ENCODE results near the gene NEK3.
"Not testable (repeated sequence)": the region's sequence is repeated elsewhere in the genome, so short reads cannot be mapped to it uniquely, and the experiment has no call there.

NEK3 gene, protein sequence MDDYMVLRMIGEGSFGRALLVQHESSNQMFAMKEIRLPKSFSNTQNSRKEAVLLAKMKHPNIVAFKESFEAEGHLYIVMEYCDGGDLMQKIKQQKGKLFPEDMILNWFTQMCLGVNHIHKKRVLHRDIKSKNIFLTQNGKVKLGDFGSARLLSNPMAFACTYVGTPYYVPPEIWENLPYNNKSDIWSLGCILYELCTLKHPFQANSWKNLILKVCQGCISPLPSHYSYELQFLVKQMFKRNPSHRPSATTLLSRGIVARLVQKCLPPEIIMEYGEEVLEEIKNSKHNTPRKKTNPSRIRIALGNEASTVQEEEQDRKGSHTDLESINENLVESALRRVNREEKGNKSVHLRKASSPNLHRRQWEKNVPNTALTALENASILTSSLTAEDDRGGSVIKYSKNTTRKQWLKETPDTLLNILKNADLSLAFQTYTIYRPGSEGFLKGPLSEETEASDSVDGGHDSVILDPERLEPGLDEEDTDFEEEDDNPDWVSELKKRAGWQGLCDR

DNA sequence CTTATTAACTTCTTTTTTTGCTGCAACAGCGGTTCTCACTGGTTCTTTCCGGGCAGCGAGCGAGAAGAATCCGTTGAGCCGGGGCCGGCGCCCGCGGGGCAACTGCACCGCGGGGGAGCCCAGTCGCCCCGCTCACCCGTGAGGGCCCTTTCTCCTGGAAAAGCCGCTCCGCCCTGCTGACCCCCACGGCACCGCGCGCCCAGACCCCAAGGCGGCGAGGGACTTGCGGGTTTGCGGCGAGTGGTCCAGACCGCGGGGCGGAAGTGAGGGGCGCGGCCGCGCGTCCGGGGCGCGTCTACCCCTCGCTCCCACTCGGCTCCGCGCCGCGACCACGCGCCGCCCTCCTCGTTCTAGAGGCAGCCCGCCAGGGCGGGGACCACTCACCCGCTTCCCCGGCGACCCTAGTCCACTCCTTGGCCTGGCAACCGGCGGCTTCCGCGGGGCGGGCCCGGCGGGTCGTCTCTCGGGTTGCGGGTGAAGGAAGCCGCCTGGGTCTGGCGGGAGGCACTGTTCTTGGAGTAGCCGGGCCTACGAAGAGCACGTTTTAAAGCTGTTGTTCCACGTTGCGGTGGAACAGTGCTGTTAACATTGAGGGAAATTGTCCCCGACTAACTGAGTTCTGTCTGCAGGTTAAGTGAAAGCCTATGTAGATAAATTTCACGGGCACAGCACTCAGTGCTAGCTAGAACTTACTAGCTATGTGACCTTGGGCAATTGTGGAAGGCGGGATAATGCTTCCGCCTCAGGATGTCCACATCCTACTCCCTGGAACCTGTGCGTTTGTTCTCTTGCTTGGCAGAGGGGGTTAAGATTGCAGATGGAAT, at the start of gene NEK3:
Gene NEK3, minus strand, starts transcription at position 439 of the 824 bp plus-strand sequence. CDS start 3,406 bp downstream, outside the sequence.
- peak within 1 kb of the TSS; percentile 72 for H2AFZ ChIP-seq (ENCODE audit: low read length)

DNA sequence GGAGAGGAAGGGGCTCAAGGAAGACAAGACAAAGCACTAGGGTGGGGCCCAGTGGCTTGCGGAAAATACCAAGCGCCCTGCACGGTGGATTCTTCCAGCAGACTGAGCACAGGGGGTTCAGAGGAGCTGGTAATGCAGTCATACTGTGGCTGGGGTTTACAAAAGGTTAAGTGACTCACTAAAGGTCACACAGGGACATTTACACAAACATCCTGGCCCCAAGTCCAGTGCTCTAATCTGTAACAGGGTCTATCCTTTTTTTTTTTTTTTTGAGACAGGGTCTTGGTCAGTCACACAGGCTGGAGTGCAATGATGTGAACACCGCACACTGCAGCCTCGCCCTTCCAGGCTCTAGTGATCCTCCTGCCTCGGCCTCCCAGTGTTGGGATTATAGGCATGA, 49.0 kb upstream of the NEK3 start:
- not testable (repeated sequence) for H3K4me2 ChIP-seq (ENCODE audit: low read depth, low read length); H3K9me2 ChIP-seq (replicated peaks; ENCODE audit: insufficient read depth, low read length); H3F3A ChIP-seq (ENCODE audit: insufficient read depth, low read length); H3K79me2 ChIP-seq (ENCODE audit: low read length); H4K20me1 ChIP-seq (ENCODE audit: insufficient read depth, low read length); H3K4me1 ChIP-seq (ENCODE audit: low read length); DNase-seq; H3K27ac ChIP-seq (ENCODE audit: low read length); H3K9me3 ChIP-seq (replicated peaks; ENCODE audit: insufficient read depth, low read length); H3K36me3 ChIP-seq (replicated peaks; ENCODE audit: insufficient read depth, low read length); H3K9ac ChIP-seq (ENCODE audit: low read length); H3K27me3 ChIP-seq (replicated peaks; ENCODE audit: insufficient read depth, low read length); H2AFZ ChIP-seq (ENCODE audit: low read length); H3K4me3 ChIP-seq (ENCODE audit: low read length)

More for the DNA sequence above, at the start of gene NEK3:
- no peaks in the 10 kb centered on the region for H3K79me2 ChIP-seq (ENCODE audit: low read length)
- H3K36me3 ChIP-seq (replicated peaks; ENCODE audit: insufficient read depth, low read length): no peaks in the 10 kb centered on the region
- H3K27ac ChIP-seq (ENCODE audit: low read length): no peak within 1 kb of the TSS
- H4K20me1 ChIP-seq (ENCODE audit: insufficient read depth, low read length): no peaks in the 10 kb centered on the region
- H3K4me2 ChIP-seq (ENCODE audit: low read depth, low read length): peak within 1 kb of the TSS; percentile 50
- H3F3A ChIP-seq (ENCODE audit: insufficient read depth, low read length): no peaks in the 10 kb centered on the region
- no peaks in the 10 kb centered on the region for H3K27me3 ChIP-seq (replicated peaks; ENCODE audit: insufficient read depth, low read length)
- H3K9me3 ChIP-seq (replicated peaks; ENCODE audit: insufficient read depth, low read length): no peaks in the 10 kb centered on the region
- peak within 1 kb of the TSS; percentile 71 for H3K4me3 ChIP-seq (ENCODE audit: low read length)
- peak within 1 kb of the TSS; percentile 56 for H3K9ac ChIP-seq (ENCODE audit: low read length)
- no peaks in the 10 kb centered on the region for H3K9me2 ChIP-seq (replicated peaks; ENCODE audit: insufficient read depth, low read length)
- DNase-seq: peak; percentile 34
- H3K4me1 ChIP-seq (ENCODE audit: low read length): 0 out of 2 replicates have a peak, but pooled peaks cover 4% of the 10 kb centered on the region
- TF ChIP-seq CTCF (IDR thresholded peaks at IDR 0.05; ENCODE audit: low read length) (no peak), EZH2 (optimal IDR thresholded peaks at IDR 0.05; ENCODE audit: low read depth, low read length) (no peak), EZH2phosphoT487 (IDR thresholded peaks at IDR 0.05; ENCODE audit: low read length) (no peak)

DNA sequence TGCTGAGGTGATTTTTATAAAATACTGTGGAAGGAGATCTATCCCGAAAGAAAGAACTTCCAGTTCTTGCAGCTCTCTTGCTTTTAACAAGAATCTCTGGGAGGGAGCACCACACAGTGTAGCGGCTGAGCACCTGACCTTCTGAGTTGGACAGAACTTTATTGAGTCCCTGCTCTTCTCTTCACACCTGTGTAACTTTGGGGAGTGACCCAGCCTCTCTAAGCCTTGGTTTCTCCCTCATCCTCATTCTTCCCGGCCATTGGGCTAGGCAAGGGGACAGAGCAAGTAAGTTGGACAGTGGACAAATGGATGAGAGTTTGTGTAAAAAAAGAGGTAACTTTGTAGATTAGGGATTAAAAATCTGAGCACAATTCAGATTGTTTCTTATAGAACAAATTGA, 48.5 kb upstream of the NEK3 start:
- H2AFZ ChIP-seq (ENCODE audit: low read length); H3K4me2 ChIP-seq (ENCODE audit: low read depth, low read length); H3K27me3 ChIP-seq (replicated peaks; ENCODE audit: insufficient read depth, low read length); H3K4me1 ChIP-seq (ENCODE audit: low read length); H3K9me3 ChIP-seq (replicated peaks; ENCODE audit: insufficient read depth, low read length); H3K36me3 ChIP-seq (replicated peaks; ENCODE audit: insufficient read depth, low read length); H3K4me3 ChIP-seq (ENCODE audit: low read length); H3K27ac ChIP-seq (ENCODE audit: low read length); H3K9me2 ChIP-seq (replicated peaks; ENCODE audit: insufficient read depth, low read length); H3K9ac ChIP-seq (ENCODE audit: low read length); H4K20me1 ChIP-seq (ENCODE audit: insufficient read depth, low read length); H3K79me2 ChIP-seq (ENCODE audit: low read length); H3F3A ChIP-seq (ENCODE audit: insufficient read depth, low read length); DNase-seq: not testable (repeated sequence)

DNA sequence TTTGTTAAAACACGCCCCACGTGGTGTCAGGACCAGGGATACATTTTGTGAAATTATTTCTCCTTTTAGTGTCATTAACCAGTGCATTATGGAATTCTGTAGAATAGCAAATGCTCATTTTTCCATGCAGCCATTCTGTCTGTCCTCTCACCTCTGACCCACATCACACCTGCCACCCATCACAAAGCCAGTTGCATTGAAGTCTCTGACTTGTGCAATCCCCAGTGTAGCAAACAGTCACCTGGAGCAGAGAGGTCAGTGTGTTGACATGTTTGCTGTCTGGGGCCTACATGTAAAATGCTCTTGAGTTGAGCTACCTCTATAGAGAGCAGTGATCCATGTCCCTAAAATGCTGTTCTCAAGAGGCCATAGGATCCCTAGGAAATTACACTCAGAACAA, 47.9 kb upstream of the NEK3 start:
- H3K27ac ChIP-seq (ENCODE audit: low read length); H3F3A ChIP-seq (ENCODE audit: insufficient read depth, low read length); H3K27me3 ChIP-seq (replicated peaks; ENCODE audit: insufficient read depth, low read length); H3K4me1 ChIP-seq (ENCODE audit: low read length); H3K9ac ChIP-seq (ENCODE audit: low read length); H3K9me3 ChIP-seq (replicated peaks; ENCODE audit: insufficient read depth, low read length); H3K4me2 ChIP-seq (ENCODE audit: low read depth, low read length); H2AFZ ChIP-seq (ENCODE audit: low read length); H3K9me2 ChIP-seq (replicated peaks; ENCODE audit: insufficient read depth, low read length); H3K4me3 ChIP-seq (ENCODE audit: low read length); DNase-seq; H4K20me1 ChIP-seq (ENCODE audit: insufficient read depth, low read length); H3K79me2 ChIP-seq (ENCODE audit: low read length); H3K36me3 ChIP-seq (replicated peaks; ENCODE audit: insufficient read depth, low read length): not testable (repeated sequence)

GRCh38 chr13:52204546-52204945, 45.1 kb upstream of the NEK3 start:
- not testable (repeated sequence) for H3K9ac ChIP-seq (ENCODE audit: low read length); H3K4me1 ChIP-seq (ENCODE audit: low read length); H3K27ac ChIP-seq (ENCODE audit: low read length); H4K20me1 ChIP-seq (ENCODE audit: insufficient read depth, low read length); H3K9me2 ChIP-seq (replicated peaks; ENCODE audit: insufficient read depth, low read length); H3K79me2 ChIP-seq (ENCODE audit: low read length); H3K27me3 ChIP-seq (replicated peaks; ENCODE audit: insufficient read depth, low read length); H3K4me3 ChIP-seq (ENCODE audit: low read length); H3K9me3 ChIP-seq (replicated peaks; ENCODE audit: insufficient read depth, low read length); H3K4me2 ChIP-seq (ENCODE audit: low read depth, low read length); DNase-seq; H3F3A ChIP-seq (ENCODE audit: insufficient read depth, low read length); H3K36me3 ChIP-seq (replicated peaks; ENCODE audit: insufficient read depth, low read length); H2AFZ ChIP-seq (ENCODE audit: low read length)

DNA sequence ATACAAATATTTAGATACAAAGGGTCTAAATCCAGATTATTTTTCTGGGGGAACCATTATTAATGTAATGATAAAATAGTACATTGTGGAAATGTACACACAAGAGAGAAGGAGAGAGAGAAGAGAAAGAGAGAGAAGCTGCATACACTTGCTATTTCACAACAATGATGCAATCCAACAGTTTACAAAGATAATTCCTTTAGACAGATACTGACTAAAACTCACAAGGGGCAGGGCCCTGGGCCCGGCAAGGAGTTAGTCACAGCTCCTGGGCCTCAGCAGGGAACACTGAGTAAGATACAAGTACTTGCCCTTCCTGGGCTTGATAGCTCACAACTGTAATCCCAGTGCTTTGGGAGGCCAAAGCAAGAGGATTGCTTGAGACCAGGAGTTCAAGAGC, 44.5 kb upstream of the NEK3 start:
- not testable (repeated sequence) for H3K79me2 ChIP-seq (ENCODE audit: low read length); H3K4me3 ChIP-seq (ENCODE audit: low read length)

More for the DNA sequence above, 44.5 kb upstream of the NEK3 start:
- not testable (repeated sequence) for H3K9ac ChIP-seq (ENCODE audit: low read length); H3K36me3 ChIP-seq (replicated peaks; ENCODE audit: insufficient read depth, low read length); H3K9me2 ChIP-seq (replicated peaks; ENCODE audit: insufficient read depth, low read length); H3F3A ChIP-seq (ENCODE audit: insufficient read depth, low read length); H3K4me2 ChIP-seq (ENCODE audit: low read depth, low read length); H3K4me1 ChIP-seq (ENCODE audit: low read length); H3K27me3 ChIP-seq (replicated peaks; ENCODE audit: insufficient read depth, low read length); H3K27ac ChIP-seq (ENCODE audit: low read length); H3K9me3 ChIP-seq (replicated peaks; ENCODE audit: insufficient read depth, low read length); H4K20me1 ChIP-seq (ENCODE audit: insufficient read depth, low read length); H2AFZ ChIP-seq (ENCODE audit: low read length); DNase-seq

All from MM.1S (cell line).